Measurements from ENCODE around the gene RBM44.
"Not testable (repeated sequence)": the region's sequence is repeated elsewhere in the genome, so short reads cannot be mapped to it uniquely, and the experiment has no call there.

RBM44 gene

GRCh38 chr2:237798236-237799059 lies at the start of gene RBM44:
TSS of gene RBM44 (plus strand) at chr2:237798779. CDS start at chr2:237813610, 14,831 bp downstream.
- no peak for DNase-seq

GRCh38 chr2:237749002-237749401 lies 49.6 kb upstream of the RBM44 start:
- no peak for DNase-seq

- no peak for DNase-seq
Measured at GRCh38 chr2:237749961-237750360, 48.6 kb upstream of the RBM44 start.

GRCh38 chr2:237750441-237750840 lies 48.1 kb upstream of the RBM44 start:
- not testable (repeated sequence) for DNase-seq

GRCh38 chr2:237752761-237753165 lies 45.8 kb upstream of the RBM44 start:
- peak; percentile 41 for DNase-seq

- DNase-seq: no peak
Measured at GRCh38 chr2:237754182-237754581, 44.4 kb upstream of the RBM44 start.

- DNase-seq: no peak
Measured at GRCh38 chr2:237754626-237755248, 43.8 kb upstream of the RBM44 start.

- no peak for DNase-seq
Measured at GRCh38 chr2:237757616-237758015, 41.0 kb upstream of the RBM44 start.

- DNase-seq: no peak
Measured at GRCh38 chr2:237758185-237758584, 40.4 kb upstream of the RBM44 start.

- DNase-seq: no peak
Measured at GRCh38 chr2:237759176-237759575, 39.4 kb upstream of the RBM44 start.

- no peak for DNase-seq
Measured at GRCh38 chr2:237760506-237761502, 37.8 kb upstream of the RBM44 start.

GRCh38 chr2:237762291-237763182 lies 36.0 kb upstream of the RBM44 start:
- not testable (repeated sequence) for DNase-seq

GRCh38 chr2:237763812-237764211 lies 34.8 kb upstream of the RBM44 start:
- DNase-seq: no peak

GRCh38 chr2:237765122-237765521 lies 33.5 kb upstream of the RBM44 start:
- not testable (repeated sequence) for DNase-seq

- DNase-seq: no peak
Measured at GRCh38 chr2:237765875-237766274, 32.7 kb upstream of the RBM44 start.

GRCh38 chr2:237766340-237766739 lies 32.2 kb upstream of the RBM44 start:
- no peak for DNase-seq

GRCh38 chr2:237772513-237772912 lies 26.1 kb upstream of the RBM44 start:
- DNase-seq: no peak

GRCh38 chr2:237773826-237774225 lies 24.8 kb upstream of the RBM44 start:
- DNase-seq: no peak

- peak; percentile 42 for DNase-seq
Measured at GRCh38 chr2:237774811-237775553, 23.6 kb upstream of the RBM44 start.

- DNase-seq: no peak
Measured at GRCh38 chr2:237779521-237779920, 19.1 kb upstream of the RBM44 start.

- no peak for DNase-seq
Measured at GRCh38 chr2:237782181-237782580, 16.4 kb upstream of the RBM44 start.

Measured in CD4-positive, alpha-beta T cell treated with Interleukin-10 for 1 hour (primary cell).